Mucosa of descending colon (tissue), 3 donors: ENCODE data around the gene GFRA4. TPM values are rescaled to one million over a fixed set of nuclear protein-coding genes. Genes with fewer than 3 reads are reported as not detected.

Experiments used
- ATAC-seq: fragments of 200-7000 bp; cut with Tn5 transposase; one replicate; pipeline ENCODE4 v1.9.1; 2020; ENCODE audit warnings: mild to moderate bottlenecking, moderate library complexity
- DNase-seq, 3 donors: peaks; one replicate each; pipeline ENCODE4 v3.0.0-alpha.2; 2020
- H3K36me3 ChIP-seq: fragments of 200-600 bp; one replicate; pipeline ENCODE4 v1.8.0; 2021; ENCODE audit warnings: low read depth, mild to moderate bottlenecking
- H3K4me1 ChIP-seq: fragments of 200-600 bp; one replicate; pipeline ENCODE4 v1.8.0; 2021; ENCODE audit warnings: low read depth, mild to moderate bottlenecking
- H3K4me3 ChIP-seq: fragments of 200-600 bp; one replicate; pipeline ENCODE4 v1.8.0; 2021; ENCODE audit warnings: mild to moderate bottlenecking
- H3K9me3 ChIP-seq: fragments of 200-600 bp; one replicate; pipeline ENCODE4 v1.8.0; 2021; ENCODE audit warnings: mild to moderate bottlenecking
- intact Hi-C, 2 donors: fragments of 100-400 bp; cut with DNase I in 1 of 2; cut with micrococcal nuclease in 1 of 2; formaldehyde crosslinking; loops; one replicate each; pipeline versions ENCODE4 v1.11.0 to v1.11.1; 2022; cut with DNase I, micrococcal nuclease
- total RNA-seq, 3 donors: library from RNA; stranded (reverse); fragmentation: NEBNext Ultra II Directional in 2 of 3; extraction: Animal tissue kit (Norgen Biotek cat#: 25700) in 2 of 3; gene quantifications; one replicate each; pipeline versions ENCODE4 v1.2.1 to v1.2.4, GENCODE V29; 2021 to 2023
- TF ChIP-seq, protein P1 (sequence below): fragments of 200-600 bp; IDR thresholded peaks from one replicate; pipeline ENCODE4 v1.8.0; 2022; ENCODE audit warnings: antibody characterized with exemption, mild to moderate bottlenecking
- donor health status: DM: no; HTN: no; CAD: no; lungs with moderate emphysema.
- donor health status: DM: no; HTN: no; CAD: no.
- donor health status: DM: no; HTN: yes; CAD: no.

The GFRA4 gene
- total RNA-seq, 3 donors from 2014 or later: not detected

DNA sequence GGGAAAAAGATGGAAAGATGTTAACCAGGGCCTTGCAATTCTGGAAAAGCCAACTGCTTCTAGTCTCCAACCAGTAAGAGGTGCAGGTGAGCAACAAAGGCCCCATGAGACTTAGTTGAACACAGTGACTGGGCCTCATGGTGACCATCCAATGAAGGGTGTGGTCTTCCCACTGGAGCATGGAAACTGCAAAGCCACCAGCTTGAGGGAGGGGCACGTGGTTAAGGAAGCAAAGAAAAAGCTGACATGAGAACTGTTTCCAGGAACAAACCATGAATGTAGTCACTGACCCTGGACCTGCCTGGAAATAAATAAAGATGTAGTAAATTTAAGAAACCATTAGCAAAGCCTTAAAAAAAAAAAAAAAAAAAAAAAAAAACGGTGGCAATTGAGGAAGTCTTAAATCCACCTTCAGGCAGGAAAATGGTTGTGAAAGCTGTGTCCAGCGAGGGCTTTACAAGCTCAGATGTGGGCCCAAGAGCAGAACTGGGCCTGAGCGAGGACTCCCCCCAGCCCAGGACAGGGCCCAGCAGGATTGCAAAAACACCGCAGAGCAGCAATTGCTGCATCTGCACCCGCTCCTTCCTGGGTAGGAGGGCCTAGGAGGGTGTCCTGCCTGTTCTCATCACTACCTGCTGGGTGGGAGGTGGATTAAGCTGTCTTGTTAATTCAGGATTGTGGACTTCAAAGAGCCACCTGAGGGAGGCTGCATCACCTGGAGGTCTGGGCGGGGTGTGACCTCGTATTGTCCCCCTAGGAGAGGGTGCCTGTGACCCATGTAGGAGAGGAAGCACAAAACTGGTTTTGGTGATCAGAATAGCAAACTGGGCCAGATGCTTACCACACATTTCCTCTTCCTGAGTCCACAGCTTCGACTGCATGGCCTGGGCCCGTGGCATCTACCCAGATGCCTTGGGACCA lies 10.3 kb downstream of the GFRA4 start:
- no peak for ATAC-seq
- intact Hi-C loops: no loop called here
- Histone ChIP-seq H3K4me3 (no peak overlapping the region), H3K36me3 (no peaks in the 10 kb centered on the region), H3K4me1 (no peaks in the 10 kb centered on the region), H3K9me3 (no peaks in the 10 kb centered on the region)
- DNase-seq: no peak
- TF ChIP-seq, protein P1, sequence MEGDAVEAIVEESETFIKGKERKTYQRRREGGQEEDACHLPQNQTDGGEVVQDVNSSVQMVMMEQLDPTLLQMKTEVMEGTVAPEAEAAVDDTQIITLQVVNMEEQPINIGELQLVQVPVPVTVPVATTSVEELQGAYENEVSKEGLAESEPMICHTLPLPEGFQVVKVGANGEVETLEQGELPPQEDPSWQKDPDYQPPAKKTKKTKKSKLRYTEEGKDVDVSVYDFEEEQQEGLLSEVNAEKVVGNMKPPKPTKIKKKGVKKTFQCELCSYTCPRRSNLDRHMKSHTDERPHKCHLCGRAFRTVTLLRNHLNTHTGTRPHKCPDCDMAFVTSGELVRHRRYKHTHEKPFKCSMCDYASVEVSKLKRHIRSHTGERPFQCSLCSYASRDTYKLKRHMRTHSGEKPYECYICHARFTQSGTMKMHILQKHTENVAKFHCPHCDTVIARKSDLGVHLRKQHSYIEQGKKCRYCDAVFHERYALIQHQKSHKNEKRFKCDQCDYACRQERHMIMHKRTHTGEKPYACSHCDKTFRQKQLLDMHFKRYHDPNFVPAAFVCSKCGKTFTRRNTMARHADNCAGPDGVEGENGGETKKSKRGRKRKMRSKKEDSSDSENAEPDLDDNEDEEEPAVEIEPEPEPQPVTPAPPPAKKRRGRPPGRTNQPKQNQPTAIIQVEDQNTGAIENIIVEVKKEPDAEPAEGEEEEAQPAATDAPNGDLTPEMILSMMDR: no peak

DNA sequence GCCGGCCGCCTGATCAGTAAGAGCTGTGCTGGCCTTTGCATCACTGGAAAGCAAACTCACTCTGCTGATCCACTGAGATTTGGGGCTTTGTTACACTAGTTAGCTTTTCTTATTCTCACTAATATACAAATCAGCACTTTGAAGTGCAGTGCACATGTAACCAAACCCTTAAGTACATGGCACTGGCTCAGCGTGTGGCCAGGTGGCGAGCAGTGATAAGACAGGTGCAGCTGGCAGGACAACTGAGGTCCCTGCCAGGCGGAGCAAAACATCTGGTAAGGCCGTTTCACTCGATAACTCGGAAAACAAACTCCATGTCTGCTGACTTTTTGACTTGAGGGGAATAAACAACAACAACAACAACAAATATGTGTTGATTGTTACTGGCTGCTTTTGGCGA lies 11.0 kb downstream of the GFRA4 start:
- H3K4me3 ChIP-seq: no peak overlapping the region
- DNase-seq (no peak), ATAC-seq (no peak)
- TF ChIP-seq, protein P1: no peak
- H3K9me3 ChIP-seq: no peaks in the 10 kb centered on the region
- intact Hi-C loops: no loop called here
- H3K4me1 ChIP-seq: no peaks in the 10 kb centered on the region
- H3K36me3 ChIP-seq: no peaks in the 10 kb centered on the region

DNA sequence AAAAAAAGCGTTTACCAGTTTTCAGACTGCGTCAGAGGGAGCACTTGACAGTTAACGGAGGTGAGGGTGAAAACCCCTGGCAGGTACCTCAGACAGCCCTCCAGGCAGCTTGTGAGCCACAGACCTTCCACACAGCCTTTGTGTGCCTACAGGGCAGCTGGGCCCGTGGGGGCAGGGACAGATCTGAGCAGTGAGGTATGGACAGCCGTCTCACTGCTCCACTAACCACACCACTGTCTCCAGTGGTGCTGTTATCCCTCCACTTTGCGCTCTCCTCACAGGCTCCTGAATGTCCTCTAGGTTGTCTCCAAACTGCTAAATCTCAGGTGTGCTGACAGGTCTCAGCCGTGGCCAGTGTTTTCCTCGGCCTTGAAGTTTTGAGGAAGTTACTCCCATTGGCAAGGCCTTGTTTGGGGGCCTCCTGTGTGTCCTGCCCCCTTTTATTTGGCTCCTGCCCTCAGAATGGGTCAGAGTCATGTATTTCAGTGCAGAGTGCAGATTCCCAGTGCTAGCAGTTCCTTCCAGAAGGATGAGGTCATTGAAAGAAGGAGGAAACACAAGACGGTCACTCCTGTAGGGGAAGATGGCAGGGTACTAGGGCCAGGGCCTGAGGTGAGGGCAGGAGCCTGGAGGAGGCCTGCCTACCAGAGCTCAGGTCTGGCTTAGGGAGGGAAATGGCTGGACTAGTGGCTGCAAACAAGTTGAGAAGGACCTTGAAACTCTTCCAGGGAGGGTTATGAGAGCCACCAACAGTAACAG lies 11.8 kb downstream of the GFRA4 start:
- TF ChIP-seq, protein P1: no peak

DNA sequence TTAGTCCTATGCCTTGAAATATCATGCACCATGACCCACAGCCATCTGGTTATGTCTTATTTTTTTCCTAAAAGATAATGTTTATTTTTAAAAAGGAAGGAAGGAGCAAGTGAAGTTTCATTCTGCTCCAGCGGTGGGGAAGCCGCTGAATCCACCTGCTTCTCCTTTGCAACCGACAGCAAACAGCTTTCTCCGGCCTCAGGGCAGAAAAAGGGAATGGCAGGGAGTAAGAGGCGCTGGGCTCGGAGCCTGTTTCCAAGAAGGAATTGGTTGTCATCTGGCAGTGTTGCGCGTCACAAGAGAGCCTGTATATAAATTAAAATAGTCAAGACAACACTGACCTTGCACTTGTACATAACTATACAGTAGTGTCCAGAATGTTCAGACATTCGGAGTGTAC lies 14.2 kb downstream of the GFRA4 start:
- no peaks in the 10 kb centered on the region for H3K9me3 ChIP-seq
- intact Hi-C loops: no loop called here
- ATAC-seq: no peak
- TF ChIP-seq, protein P1: no peak
- no peaks in the 10 kb centered on the region for H3K4me1 ChIP-seq
- no peak overlapping the region for H3K4me3 ChIP-seq
- DNase-seq: no peak
- H3K36me3 ChIP-seq: no peaks in the 10 kb centered on the region

More for the DNA sequence above, 11.8 kb downstream of the GFRA4 start:
- DNase-seq (no peak), ATAC-seq (no peak)
- no peaks in the 10 kb centered on the region for H3K36me3 ChIP-seq
- H3K4me1 ChIP-seq: no peaks in the 10 kb centered on the region
- no peaks in the 10 kb centered on the region for H3K9me3 ChIP-seq
- H3K4me3 ChIP-seq: no peak overlapping the region
- intact Hi-C loops: no loop called here

DNA sequence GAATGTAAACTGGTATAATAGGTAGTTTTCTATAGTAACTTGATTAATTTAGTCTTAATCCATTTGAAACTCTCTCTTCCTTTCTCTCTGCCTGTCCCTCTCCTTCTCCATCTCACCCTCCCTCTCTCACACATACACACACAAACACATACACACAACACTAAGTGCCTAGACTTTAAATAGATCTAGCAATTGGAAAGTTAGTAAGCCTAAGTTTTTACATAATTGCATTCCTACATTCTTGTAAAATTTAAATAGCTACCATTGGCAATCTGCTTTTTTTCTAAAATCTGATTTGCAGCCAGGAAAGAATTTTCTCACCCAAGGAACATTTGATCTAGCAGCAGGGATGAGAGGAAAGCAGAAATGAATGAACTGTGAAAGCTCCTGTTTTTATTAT lies 15.7 kb downstream of the GFRA4 start:
- intact Hi-C loops: no loop called here
- Histone ChIP-seq H3K36me3 (no peaks in the 10 kb centered on the region), H3K4me3 (no peak overlapping the region), H3K9me3 (no peaks in the 10 kb centered on the region), H3K4me1 (no peaks in the 10 kb centered on the region)
- ATAC-seq: no peak
- TF ChIP-seq, protein P1: no peak
- DNase-seq: no peak
